ENCODE data around the gene APPL1.

DNA sequence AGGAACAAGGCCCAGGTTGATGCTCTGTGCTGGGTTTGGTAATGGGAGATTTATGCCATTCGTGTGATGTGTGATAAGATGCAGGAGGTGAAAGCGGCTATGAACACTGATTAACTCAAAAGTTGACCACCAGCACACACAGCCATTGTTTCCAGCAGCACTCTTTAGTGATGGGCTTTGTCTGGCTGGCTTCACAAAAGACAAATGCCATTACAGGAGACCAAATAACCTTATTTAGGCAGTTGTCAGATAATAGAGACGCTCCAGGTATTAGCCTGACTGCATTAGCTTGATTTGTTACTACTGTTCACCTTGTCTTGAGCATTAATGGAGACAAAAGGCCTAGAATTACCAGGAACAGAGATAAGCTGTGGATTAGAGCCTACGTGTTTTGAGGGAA is 32.9 kb upstream of the APPL1 start:
- TF ChIP-seq, protein P1, sequence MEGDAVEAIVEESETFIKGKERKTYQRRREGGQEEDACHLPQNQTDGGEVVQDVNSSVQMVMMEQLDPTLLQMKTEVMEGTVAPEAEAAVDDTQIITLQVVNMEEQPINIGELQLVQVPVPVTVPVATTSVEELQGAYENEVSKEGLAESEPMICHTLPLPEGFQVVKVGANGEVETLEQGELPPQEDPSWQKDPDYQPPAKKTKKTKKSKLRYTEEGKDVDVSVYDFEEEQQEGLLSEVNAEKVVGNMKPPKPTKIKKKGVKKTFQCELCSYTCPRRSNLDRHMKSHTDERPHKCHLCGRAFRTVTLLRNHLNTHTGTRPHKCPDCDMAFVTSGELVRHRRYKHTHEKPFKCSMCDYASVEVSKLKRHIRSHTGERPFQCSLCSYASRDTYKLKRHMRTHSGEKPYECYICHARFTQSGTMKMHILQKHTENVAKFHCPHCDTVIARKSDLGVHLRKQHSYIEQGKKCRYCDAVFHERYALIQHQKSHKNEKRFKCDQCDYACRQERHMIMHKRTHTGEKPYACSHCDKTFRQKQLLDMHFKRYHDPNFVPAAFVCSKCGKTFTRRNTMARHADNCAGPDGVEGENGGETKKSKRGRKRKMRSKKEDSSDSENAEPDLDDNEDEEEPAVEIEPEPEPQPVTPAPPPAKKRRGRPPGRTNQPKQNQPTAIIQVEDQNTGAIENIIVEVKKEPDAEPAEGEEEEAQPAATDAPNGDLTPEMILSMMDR (conservative IDR thresholded peaks at IDR 0.05 in 1 of 2, IDR thresholded peaks at IDR 0.05 in 1 of 2; ENCODE audit: extremely low read depth in 1 of 2, insufficient read depth in 1 of 2, low read depth in 1 of 2, low read length in 2 of 2), result no peak
- no peak for TF ChIP-seq EZH2 (IDR thresholded peaks at IDR 0.05; ENCODE audit: borderline replicate concordance, low read length)

Measured in mammary epithelial cell (primary cell).